ENCODE data around the gene GNAZ.

DNA sequence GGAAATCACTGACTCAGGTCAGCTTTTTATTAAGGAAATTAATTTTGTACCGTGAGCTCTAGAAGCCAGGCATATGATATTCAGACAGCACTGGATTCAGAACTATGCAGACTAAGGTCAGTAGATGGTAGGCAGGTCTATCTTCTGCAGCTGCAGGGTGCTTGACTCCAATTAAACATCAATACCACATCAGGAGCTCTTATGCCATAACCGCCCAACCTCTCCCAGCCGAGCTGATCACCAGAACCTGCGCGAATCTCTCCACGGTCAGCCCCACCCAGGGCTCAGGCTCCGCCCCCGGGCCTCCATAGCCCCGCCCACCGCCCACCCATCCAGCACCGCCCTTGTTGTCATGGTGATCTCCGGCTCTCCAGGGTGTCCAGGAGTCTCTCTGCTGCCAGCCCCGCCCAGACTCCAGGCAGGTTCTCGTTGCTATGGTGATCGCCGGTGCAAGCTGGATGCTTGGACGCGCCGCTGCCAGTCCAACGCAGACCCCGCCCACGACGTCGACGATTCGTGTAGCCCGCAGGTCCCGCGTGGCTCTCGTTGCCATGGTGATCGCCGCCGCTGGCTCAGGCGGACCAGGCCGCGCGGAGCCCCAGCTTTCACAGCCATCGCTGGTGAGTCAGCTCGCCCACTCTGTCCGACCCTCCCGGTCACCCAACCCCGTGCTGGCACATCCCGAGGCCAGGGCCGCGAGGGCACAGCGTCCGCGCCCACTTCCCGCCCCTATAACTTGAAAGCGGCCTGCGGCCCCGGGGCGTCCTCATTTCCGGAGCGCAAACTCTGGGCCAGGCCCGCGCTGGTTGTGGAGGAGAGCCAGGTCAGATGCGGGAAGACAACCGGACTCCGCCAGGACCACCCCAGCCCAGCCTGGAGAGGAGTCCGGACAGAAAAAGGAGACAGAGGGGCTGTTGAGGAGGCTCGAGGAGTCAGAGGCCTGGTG is 74.9 kb downstream of the GNAZ start, which contains the start of gene RAB36:
- TF ChIP-seq, protein P1, sequence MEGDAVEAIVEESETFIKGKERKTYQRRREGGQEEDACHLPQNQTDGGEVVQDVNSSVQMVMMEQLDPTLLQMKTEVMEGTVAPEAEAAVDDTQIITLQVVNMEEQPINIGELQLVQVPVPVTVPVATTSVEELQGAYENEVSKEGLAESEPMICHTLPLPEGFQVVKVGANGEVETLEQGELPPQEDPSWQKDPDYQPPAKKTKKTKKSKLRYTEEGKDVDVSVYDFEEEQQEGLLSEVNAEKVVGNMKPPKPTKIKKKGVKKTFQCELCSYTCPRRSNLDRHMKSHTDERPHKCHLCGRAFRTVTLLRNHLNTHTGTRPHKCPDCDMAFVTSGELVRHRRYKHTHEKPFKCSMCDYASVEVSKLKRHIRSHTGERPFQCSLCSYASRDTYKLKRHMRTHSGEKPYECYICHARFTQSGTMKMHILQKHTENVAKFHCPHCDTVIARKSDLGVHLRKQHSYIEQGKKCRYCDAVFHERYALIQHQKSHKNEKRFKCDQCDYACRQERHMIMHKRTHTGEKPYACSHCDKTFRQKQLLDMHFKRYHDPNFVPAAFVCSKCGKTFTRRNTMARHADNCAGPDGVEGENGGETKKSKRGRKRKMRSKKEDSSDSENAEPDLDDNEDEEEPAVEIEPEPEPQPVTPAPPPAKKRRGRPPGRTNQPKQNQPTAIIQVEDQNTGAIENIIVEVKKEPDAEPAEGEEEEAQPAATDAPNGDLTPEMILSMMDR (IDR thresholded peaks at IDR 0.05; ENCODE audit: low read depth, low read length), result no peak
- TF ChIP-seq POLR2A (IDR thresholded peaks at IDR 0.05; ENCODE audit: extremely low read depth, insufficient read length) (no peak), MYC (IDR thresholded peaks at IDR 0.05; ENCODE audit: low read depth, low read length) (no peak)
- TF ChIP-seq, protein P2, sequence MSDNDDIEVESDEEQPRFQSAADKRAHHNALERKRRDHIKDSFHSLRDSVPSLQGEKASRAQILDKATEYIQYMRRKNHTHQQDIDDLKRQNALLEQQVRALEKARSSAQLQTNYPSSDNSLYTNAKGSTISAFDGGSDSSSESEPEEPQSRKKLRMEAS (IDR thresholded peaks at IDR 0.05; ENCODE audit: low read depth, low read length), result no peak

All from NB4 (cell line).